Skeletal muscle satellite cell (primary cell): ENCODE data around the gene ONECUT1.

Source experiments
- H3K27me3 ChIP-seq: 2 replicates; pipeline ENCODE4 v1.7.0; 2013; ENCODE audit warnings: low read length; ENCODE audit not compliant: control insufficient read depth, insufficient read depth
- H3K36me3 ChIP-seq: 2 replicates; pipeline ENCODE4 v1.7.0; 2013; ENCODE audit warnings: mild to moderate bottlenecking, control low read depth, low read length; ENCODE audit not compliant: insufficient read depth
- H3K4me1 ChIP-seq: 2 replicates; pipeline ENCODE4 v1.7.0; 2013; ENCODE audit warnings: low read length; ENCODE audit not compliant: control insufficient read depth, insufficient read depth
- H3K4me2 ChIP-seq: 2 replicates; pipeline ENCODE4 v1.7.0; 2013; ENCODE audit warnings: mild to moderate bottlenecking, low read length
- H3K4me3 ChIP-seq: 2 replicates; pipeline ENCODE4 v1.7.0; 2013; ENCODE audit warnings: low read length
- H3K9ac ChIP-seq: 2 replicates; pipeline ENCODE4 v1.7.0; 2013; ENCODE audit warnings: mild to moderate bottlenecking, low read depth, low read length, moderate library complexity
- H3K9me3 ChIP-seq: replicated peaks from 2 replicates; pipeline ENCODE4 v1.7.0; 2013; ENCODE audit warnings: mild to moderate bottlenecking, control low read depth, low read length

The ONECUT1 gene

DNA sequence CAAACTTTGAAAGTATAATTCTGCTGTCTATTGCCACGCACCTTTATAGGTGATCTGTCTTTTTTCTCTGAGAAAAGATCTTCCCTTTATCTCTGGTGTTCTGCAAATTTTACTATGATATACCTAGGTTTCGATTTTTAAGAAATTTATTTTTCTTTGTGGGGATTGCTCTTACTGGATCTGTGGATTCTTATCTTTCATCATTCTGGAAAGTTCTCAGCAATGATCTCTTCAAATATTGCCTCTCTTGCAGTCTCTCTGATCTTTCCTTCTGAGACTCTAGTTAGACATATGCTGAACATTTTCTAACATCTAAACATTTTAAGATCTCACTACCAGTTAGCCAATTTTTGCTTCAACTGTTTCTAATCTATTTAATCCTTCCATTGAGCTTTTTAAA lies 63.9 kb downstream of the ONECUT1 start:
- Histone ChIP-seq H3K4me1 (peaks cover 26% of the 10 kb centered on the region), H3K36me3 (no peaks in the 10 kb centered on the region), H3K9ac (no peak overlapping the region), H3K27me3 (no peaks in the 10 kb centered on the region), H3K4me2 (no peak overlapping the region), H3K9me3 (no peaks in the 10 kb centered on the region), H3K4me3 (no peak overlapping the region)

DNA sequence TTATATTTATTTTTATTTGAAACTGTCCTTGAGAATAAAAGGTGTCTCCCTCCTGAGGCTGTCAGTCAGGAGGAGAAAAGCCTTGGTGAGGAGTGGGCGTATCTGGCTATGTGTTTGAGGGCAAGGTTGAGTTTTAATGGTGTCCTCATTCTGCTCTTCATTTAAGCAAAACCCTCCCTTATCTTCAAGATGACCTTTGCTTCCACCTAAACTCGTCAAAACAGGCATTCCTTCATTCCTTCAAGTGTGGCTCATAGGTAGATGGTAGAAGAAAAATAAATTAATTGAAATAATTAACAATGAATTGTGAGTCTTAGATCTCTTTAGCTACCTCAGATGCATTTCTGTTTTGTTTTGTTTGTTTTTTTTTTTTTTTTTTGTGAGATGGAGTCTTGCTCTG lies 71.6 kb downstream of the ONECUT1 start:
- no peaks in the 10 kb centered on the region for H3K27me3 ChIP-seq
- no peaks in the 10 kb centered on the region for H3K4me1 ChIP-seq
- no peaks in the 10 kb centered on the region for H3K9me3 ChIP-seq
- H3K36me3 ChIP-seq: no peaks in the 10 kb centered on the region
- no peak overlapping the region for H3K9ac ChIP-seq
- no peak overlapping the region for H3K4me3 ChIP-seq
- H3K4me2 ChIP-seq: no peak overlapping the region

DNA sequence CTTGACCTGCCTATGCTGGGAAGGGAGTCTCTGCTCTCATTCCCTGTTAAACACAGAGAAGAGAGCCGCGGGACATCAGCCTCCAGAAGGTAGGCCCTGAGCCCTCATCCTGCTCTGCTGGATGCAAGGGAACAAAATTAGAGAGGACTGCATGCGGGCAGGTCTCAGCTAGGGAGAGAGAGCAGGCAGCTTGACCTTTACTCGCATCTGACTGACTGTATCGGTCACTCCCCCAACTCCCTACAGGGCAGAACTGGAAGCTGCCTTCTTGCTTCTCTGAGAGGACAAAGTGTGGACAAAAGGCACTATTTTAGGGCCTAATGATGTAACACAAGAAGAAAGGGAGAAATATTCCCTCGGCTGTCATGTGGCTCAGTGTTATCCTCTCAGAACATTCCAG lies 72.2 kb downstream of the ONECUT1 start:
- Histone ChIP-seq H3K4me2 (no peak overlapping the region), H3K36me3 (no peaks in the 10 kb centered on the region), H3K9ac (no peak overlapping the region), H3K9me3 (no peaks in the 10 kb centered on the region), H3K4me3 (no peak overlapping the region), H3K27me3 (no peaks in the 10 kb centered on the region), H3K4me1 (no peaks in the 10 kb centered on the region)

- H3K27me3 ChIP-seq: no peaks in the 10 kb centered on the region
- no peaks in the 10 kb centered on the region for H3K9me3 ChIP-seq
- no peaks in the 10 kb centered on the region for H3K4me1 ChIP-seq
- H3K4me2 ChIP-seq: no peak overlapping the region
- no peak overlapping the region for H3K4me3 ChIP-seq
- H3K36me3 ChIP-seq: no peaks in the 10 kb centered on the region
- H3K9ac ChIP-seq: no peak overlapping the region
Observed at GRCh38 chr15:52717481-52717880, 72.7 kb downstream of the ONECUT1 start.

DNA sequence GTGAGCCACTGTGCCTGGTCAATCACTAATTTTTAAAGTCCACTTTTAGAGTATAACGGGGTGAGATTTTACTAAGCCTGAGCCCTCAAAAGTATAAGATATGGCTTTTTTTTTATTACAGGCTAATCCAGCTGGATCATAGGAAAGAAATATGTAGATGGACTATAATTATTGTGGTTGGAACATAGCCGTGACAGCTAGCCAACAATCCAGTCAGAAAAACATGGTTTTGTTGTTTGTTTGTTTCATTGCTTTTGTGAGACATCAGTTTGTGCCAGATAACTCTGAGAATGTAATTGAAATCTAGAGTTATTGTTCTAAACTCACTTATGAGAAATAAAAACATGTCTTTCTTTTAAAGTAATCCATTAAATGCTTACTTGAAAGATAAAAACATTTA lies 73.6 kb downstream of the ONECUT1 start:
- no peak overlapping the region for H3K4me3 ChIP-seq
- H3K9ac ChIP-seq: no peak overlapping the region
- H3K36me3 ChIP-seq: no peaks in the 10 kb centered on the region
- no peaks in the 10 kb centered on the region for H3K27me3 ChIP-seq
- H3K9me3 ChIP-seq: no peaks in the 10 kb centered on the region
- no peaks in the 10 kb centered on the region for H3K4me1 ChIP-seq
- no peak overlapping the region for H3K4me2 ChIP-seq

GRCh38 chr15:52715411-52715810 lies 74.7 kb downstream of the ONECUT1 start:
- Histone ChIP-seq H3K4me2 (no peak overlapping the region), H3K9ac (no peak overlapping the region), H3K4me1 (no peaks in the 10 kb centered on the region), H3K9me3 (no peaks in the 10 kb centered on the region), H3K27me3 (no peaks in the 10 kb centered on the region), H3K36me3 (no peaks in the 10 kb centered on the region), H3K4me3 (no peak overlapping the region)

- Histone ChIP-seq H3K9ac (no peak overlapping the region), H3K4me1 (no peaks in the 10 kb centered on the region), H3K27me3 (no peaks in the 10 kb centered on the region), H3K36me3 (no peaks in the 10 kb centered on the region), H3K4me2 (no peak overlapping the region), H3K4me3 (no peak overlapping the region), H3K9me3 (no peaks in the 10 kb centered on the region)
Observed at GRCh38 chr15:52714968-52715367, 75.2 kb downstream of the ONECUT1 start.

GRCh38 chr15:52710708-52711389 lies 79.3 kb downstream of the ONECUT1 start:
- H3K9me3 ChIP-seq: no peaks in the 10 kb centered on the region
- no peak overlapping the region for H3K4me3 ChIP-seq

GRCh38 chr15:52710050-52710707 lies 80.0 kb downstream of the ONECUT1 start:
- H3K36me3 ChIP-seq: no peaks in the 10 kb centered on the region
- H3K9ac ChIP-seq: no peak overlapping the region
- no peaks in the 10 kb centered on the region for H3K27me3 ChIP-seq
- H3K4me1 ChIP-seq: peaks cover 10% of the 10 kb centered on the region
- no peaks in the 10 kb centered on the region for H3K9me3 ChIP-seq
- H3K4me2 ChIP-seq: no peak overlapping the region
- no peak overlapping the region for H3K4me3 ChIP-seq

More at GRCh38 chr15:52710708-52711389, 79.3 kb downstream of the ONECUT1 start:
- Histone ChIP-seq H3K9ac (no peak overlapping the region), H3K4me1 (peaks cover 9% of the 10 kb centered on the region), H3K27me3 (no peaks in the 10 kb centered on the region), H3K4me2 (no peak overlapping the region), H3K36me3 (no peaks in the 10 kb centered on the region)

DNA sequence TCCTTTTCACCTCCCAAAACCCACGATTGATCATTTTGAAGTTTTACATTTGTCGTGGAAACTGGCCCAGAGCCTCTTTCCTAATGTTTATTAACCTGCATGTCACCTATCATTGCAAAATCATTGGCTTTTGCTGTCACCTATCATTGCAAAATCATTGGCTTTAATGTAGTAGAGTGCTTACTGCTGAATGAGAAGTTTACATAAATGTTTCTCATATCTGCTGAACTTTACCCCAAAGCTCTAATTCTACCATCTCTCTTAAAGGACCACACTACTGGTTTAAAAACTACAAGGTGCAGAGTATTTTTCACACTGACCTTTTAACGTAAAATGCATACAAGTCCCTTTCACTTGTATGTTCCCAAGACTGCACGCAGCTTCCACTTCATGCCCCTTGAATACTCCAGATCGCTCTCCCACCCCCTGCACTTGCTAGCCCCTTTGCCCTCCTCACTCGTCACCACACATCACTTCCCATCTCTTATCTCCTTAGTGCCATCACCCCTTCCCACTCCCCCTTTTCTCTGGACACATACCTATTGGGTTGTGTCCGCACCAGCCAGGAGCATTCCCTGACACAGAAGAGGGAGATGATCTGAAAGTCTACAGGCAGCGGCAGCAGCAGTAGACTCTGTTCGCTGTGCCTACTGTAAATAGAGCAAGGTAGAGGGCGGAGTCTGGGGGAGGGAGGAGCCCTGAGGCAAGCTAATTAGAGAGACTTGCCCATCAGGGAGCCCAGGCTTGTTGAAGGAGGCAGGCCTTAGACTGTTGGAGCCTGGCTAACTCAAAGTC lies 80.8 kb downstream of the ONECUT1 start:
- H3K4me3 ChIP-seq: no peak overlapping the region
- no peaks in the 10 kb centered on the region for H3K36me3 ChIP-seq
- no peak overlapping the region for H3K9ac ChIP-seq
- peaks cover 10% of the 10 kb centered on the region for H3K4me1 ChIP-seq
- H3K4me2 ChIP-seq: no peak overlapping the region
- no peaks in the 10 kb centered on the region for H3K9me3 ChIP-seq
- H3K27me3 ChIP-seq: no peaks in the 10 kb centered on the region
